Retina (tissue), 1 donor: ENCODE results near the gene CTSW.
A peak's percentile ranks its signal among the peaks of the same experiment; 100 is the strongest.

Experiments used
- DNase-seq: peaks from one replicate; pipeline ENCODE4 v3.0.0-alpha.2; 2016

The CTSW gene

DNA sequence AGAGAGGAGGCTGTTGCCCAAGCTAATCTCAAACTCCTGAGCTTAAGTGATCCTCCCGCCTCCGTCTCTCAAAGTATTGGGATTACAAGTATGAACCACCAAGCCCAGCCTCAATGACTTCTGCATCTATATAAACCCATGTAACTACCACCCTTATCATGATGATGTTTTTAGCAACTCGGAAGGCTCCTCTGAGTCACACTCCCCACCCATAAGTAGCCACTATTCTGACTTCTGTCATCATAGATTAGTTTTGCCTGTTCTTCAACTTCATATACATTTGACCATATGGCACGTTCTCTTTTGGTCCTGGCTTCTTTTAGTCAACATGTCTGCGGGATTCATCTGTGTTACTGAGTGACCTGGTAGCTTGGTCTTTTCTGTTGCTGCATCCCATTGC, 27.0 kb downstream of the CTSW start:
- no peak for DNase-seq

GRCh38 chr11:65907878-65908277, 28.2 kb downstream of the CTSW start:
- DNase-seq, result no peak

GRCh38 chr11:65911682-65912568, 32.3 kb downstream of the CTSW start:
- no peak for DNase-seq

- no peak for DNase-seq
Observed at GRCh38 chr11:65912845-65913244, 33.2 kb downstream of the CTSW start.

DNA sequence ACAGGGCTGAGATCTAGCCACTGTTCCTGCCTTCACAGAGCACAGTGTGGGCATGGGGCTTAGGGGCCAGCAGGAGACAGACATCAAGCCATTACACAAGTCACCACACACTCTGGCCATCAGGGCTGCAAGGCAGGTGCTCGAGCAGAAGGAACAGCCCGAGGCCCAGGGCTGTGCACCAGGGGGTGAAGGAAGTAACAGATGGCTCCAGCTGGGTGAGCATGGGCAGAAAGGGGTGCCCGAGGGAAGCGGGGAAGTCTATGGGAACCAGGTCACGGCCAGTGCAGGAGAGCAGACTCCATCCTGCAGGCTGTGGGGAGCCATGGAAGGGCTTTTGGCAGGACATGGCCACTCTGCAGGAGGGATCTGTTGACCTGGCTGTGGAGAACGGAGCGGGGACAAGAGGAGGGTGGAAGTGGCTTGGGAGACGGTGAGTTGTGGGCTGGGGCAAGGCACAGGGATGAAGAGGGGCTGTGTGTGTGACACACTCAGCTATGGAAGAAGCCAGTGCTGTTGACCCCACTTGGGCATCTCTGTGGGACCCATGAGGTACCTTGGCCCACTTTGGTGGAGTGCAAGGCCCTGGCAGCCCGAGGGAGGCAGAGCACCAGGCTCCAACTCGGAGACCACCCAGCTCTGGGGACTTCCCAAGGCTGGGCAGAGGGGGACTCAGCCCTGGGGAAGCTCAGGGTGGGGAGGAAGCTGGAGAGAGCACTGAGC, 35.6 kb downstream of the CTSW start:
- DNase-seq, result peak; percentile 55

DNA sequence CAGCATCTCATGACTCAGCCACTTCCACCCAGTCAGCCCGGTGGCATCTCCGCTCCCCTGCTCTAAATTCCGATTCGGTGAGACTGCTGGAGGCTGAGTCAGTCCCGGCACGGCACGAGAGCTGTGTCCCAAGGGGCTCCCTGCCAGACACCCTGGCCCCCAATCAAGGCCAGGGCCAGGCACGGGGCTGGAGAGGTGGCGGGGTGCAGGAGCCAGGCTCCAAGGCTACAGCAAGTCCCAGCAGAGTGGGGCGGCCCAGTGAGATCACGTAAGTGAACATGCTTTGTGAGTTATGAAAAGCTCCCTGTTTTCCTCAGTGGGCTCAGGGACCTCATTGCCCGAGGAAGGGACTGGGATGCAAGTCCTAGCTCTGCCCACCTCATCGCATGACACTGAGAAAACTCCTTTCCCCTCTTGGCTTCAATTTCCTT, 36.2 kb downstream of the CTSW start:
- no peak for DNase-seq

GRCh38 chr11:65916391-65916790, 36.8 kb downstream of the CTSW start:
- no peak for DNase-seq

- no peak for DNase-seq
Observed at GRCh38 chr11:65917077-65917433, 37.4 kb downstream of the CTSW start.

DNA sequence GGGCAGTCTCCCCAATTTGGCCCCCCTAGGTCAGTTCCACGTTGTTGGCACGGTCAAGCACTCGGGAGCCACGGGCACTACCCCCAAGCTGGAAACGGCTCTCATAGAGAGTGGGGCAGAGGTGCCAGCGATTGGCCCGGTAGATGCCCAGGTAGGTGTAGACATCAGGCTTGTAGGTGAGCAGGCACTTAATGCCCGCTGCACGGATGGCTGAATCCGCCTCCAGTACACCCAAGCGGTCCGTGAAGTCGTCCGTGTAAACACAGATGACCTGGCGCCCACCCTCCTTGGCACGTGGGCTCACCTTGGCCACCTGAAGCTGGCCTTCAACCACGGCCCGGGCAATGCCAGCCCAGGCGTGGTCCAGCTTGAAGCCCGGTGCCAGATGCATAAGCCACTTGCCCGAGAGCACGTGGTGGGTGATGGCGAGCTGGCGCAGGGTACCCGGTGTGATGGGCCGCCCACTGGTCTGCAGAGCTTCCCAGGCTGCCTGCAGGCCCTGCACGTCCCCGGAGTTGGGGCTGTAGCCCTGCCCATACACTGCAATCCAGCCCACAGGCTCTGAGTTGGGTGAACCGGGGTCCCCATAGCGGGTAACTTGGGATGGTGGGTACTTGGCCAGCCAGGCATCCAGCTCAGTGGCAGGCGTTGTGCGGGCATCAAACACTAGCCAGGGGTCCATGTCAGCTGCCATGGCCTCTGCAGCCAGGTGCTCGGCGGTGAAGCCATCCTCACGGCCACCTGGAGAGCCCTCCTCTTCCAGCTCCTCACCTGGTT, 38.0 kb downstream of the CTSW start:
- no peak for DNase-seq

GRCh38 chr11:65918211-65919140, 38.8 kb downstream of the CTSW start, which contains the start of gene C11orf68:
Gene C11orf68 (minus strand): TSS chr11:65919062. CDS start chr11:65919031, 31 bp downstream.
- peak; percentile 56 for DNase-seq

- peak; percentile 97 for DNase-seq
Observed at GRCh38 chr11:65919141-65919572, 39.5 kb downstream of the CTSW start, which contains the start of gene DRAP1. Gene DRAP1 (plus strand): TSS chr11:65919426. CDS start chr11:65919502, 76 bp downstream.

- peak; percentile 52 for DNase-seq
Observed at GRCh38 chr11:65919573-65920371, 40.1 kb downstream of the CTSW start.

DNA sequence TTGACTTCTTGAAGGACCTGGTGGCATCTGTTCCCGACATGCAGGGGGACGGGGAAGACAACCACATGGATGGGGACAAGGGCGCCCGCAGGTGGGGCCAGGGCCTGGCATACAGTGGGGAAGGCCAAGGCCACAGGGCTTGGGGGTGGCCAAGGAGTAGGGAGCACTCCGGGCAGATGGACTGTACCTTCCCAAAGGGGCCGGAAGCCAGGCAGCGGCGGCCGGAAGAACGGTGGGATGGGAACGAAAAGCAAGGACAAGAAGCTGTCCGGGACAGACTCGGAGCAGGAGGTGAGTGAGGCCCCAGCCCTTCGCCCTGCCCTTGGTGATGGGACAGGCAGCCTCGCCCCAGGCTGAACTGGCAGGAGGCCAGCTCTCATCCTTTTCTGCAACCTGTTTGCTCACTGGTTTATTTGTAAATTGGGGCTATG, 40.8 kb downstream of the CTSW start:
- DNase-seq, result no peak

DNA sequence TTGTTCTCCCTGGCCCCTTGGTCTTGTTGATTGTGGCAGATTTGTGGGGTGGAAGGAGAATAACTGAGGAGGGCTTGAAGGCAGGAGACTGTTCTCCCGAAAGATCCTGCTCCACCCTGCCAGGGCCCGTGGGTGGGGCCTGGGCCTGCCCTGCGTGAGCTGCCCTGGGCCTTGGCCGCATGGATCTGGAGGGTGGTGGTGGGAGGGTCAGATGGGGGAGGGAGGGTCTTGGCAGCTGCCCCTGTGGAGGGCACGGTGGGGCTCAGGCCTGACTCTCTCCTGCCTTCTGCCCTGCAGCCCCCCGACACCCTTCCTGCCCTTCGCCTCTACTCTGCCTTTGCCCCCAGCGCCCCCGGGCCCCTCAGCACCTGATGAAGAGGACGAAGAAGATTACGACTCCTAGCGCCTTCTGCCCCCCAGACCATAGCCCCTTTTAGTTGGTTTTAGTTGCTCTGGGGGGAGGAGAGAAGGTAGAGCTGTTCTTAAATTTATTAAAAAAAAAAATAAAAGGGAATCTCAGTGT, 41.5 kb downstream of the CTSW start:
- no peak for DNase-seq

GRCh38 chr11:65921876-65922275, 42.2 kb downstream of the CTSW start:
- DNase-seq, result no peak

DNA sequence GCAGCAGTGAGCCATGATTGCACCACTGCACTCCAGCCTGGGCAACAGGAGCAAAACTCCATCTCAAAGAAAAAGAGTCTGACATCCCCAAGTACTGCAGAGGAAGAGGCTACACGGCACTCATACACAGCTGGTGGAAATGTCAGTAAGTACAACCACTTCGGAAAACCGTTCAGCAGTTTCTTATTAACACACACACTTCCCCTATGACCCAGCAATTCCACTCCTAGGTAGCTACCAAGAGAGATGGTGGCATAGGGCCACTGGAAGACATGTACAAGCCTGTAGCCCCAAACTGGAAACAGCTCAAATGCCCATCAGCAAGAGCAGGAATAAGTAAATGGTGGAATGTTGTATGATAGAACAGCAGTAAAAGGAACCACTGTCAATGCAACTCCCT, 42.9 kb downstream of the CTSW start:
- no peak for DNase-seq

GRCh38 chr11:65925397-65925796, 45.8 kb downstream of the CTSW start:
- no peak for DNase-seq

GRCh38 chr11:65927904-65928397, 48.3 kb downstream of the CTSW start:
- no peak for DNase-seq

DNA sequence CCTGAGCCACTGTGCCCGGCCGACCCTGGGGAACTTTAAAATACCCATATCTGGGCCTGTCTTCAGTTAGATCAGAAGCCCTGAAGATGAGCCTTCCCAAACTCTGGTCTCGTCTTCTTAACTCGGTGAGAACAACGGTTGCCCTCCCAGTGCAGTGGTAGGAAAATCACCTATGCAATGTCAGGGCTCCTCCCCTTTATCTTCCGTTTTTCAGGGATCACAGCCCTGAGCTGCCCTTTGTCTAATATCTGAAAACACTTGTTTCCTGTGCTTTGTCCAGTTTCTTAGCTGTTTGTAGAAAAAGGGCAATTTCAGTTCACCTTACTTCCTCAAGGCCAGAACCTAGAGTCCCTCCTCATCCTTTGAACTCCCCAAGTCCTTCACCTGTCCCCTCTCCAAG, 49.0 kb downstream of the CTSW start:
- DNase-seq, result no peak

DNA sequence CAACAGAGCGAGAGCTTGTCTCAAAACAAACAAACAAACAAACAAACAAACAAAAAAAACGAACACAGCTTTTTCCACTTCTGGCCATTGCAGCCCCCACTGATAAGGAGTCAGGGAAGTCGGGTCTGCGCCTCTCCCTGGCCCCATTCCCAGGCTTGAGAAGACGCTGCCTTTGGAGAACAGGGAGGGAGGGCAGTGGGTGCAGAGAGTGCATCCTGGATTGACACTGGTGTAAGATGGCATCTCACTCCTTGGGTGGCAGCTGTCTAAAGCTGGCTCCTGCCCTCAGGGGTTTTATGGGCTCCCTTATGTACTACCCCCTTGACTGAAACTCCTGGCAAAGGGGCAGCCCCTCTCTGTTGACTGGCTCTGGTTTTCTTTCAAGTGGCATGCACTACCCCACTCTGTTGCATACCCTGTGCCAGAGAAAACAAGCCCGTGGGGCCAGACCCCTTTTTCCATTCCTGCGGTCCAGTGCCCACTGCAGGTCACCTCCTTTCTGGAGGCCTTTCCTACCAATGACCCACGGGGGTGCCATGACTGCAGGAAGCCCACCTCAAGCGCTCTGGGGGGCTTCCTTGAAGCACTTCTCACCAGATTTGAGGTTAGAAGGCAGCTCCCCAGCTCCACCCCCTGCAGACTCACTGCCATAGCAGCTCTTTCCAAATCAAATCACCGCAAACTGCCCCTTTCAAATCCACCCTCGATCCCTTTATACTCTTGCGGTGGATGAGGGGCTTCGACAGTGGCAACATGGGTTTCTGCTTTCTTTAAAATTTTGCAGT, 52.3 kb downstream of the CTSW start:
- no peak for DNase-seq
